HG03135 (cell line): ENCODE measurements around the gene TMEM132E.

Source experiments
- ATAC-seq: cut with Tn5 transposase; IDR thresholded peaks from one replicate; pipeline ENCODE4 v1.9.1; 2021; ENCODE audit warnings: mild to moderate bottlenecking, moderate library complexity; ENCODE audit not compliant: unreplicated experiment

The TMEM132E gene

DNA sequence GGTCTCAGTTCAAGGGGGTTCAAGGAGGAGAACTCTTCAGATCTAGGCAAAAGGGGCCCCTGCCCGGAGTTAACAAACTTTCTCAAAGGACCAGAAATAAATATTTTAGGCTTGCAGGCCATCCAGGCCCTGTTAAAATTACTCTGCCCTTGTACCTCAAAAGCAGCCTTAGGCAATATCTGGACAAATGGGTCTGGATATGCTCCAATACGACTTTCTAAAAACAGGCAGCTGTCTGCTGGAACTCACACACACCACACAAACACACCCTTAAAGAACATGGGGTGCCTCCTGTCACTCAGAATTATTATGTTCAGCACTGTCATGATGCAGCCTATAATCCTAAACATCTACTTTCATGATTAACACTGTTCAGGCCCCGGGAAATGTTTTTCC, 75.5 kb downstream of the TMEM132E start:
- ATAC-seq = no peak

DNA sequence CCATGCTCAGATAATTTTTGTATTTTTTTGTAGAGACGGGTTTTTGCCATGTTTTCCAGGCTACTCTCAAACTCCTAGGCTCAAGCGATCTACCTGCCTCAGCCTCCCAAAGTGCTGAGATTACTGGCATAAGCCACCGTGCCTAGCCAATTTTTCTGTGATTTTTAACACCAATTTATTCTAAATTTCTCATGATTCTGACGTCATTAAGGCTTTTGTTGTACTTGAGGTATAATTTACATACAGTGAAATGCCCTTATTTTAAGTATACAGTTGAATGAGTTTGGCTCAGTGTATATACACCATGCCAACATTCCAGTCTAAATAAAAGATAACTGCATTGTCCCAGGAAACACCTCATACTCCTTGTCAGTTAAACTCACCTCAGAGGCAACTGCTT, 77.4 kb downstream of the TMEM132E start:
- no peak for ATAC-seq

- ATAC-seq = no peak
Observed at GRCh38 chr17:34658811-34659560, 79.6 kb downstream of the TMEM132E start.

- no peak for ATAC-seq
Observed at GRCh38 chr17:34663714-34664113, 84.3 kb downstream of the TMEM132E start.

DNA sequence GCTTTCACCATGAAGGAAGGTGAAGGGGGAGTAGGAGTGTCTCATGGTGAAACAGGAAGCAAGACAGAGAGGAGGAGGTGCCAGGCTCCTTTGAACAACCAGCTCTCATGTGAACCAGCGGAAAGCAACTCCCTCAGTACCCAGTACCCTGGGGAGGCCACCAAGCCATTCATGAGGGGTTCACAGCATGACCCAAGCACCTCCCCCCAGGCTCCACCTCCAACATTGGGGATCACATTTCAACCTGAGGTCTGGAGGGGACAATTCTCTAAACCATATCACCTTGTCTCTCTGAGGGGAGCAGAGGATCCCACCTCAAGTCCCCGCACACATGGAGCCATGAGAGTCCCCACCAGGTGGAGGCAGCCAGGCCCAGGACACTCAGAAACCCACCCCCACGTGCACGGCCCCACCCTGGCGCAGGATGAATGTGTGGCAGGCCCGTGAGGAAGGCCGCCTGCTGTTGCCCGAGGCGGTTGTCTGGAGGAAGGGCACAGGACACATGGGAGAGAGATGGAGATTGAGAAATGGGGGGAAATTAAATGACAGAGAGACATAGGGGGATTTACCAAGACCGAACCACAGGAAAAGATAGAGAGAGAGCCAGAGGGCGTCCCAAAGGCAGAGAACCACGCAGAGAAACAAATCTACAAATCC, 85.9 kb downstream of the TMEM132E start:
- ATAC-seq = no peak

DNA sequence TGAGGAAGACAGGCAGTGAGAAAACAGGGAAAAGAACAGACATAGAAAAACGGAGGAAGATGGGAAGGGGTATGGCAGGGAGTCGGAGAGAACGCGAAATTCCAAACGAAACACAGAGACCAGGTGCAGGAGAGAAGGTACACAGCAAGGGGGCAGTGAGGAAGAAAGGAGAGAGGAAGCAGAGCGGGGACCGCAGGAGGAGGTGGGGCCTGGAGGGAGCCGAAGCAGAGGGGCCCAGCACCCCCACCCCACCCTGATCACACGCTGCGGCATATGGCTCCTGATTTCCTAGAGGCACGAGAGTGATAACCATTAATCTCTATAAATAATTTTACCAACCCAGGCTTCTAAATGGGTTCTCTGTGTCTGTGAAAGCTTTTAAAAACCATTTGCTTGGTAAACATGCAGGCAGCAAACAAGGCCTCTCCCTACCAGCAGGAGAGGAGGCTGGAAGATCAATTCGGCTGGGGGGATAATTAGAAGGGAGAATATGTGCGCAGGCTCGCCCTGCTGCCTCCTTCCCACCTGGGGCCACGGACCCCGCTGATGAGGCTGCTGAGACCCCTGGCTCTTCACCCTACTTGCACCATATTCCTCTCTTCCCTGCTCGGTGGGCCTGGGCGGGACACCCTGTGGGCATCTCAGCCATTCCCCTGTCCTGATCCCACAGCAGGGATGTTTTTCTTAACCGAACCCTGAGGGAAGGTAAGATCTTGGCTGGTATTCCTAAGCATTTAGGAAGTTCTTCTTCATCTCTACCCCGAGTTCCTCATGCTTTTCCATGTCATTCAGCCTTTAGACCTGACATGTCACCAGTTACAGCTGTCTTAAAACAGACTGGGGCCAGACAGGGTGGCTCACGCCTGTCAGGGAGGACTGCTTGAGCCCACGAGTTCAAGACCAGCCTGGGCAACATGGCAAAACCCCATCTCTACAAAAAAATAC, 86.7 kb downstream of the TMEM132E start:
- no peak for ATAC-seq

DNA sequence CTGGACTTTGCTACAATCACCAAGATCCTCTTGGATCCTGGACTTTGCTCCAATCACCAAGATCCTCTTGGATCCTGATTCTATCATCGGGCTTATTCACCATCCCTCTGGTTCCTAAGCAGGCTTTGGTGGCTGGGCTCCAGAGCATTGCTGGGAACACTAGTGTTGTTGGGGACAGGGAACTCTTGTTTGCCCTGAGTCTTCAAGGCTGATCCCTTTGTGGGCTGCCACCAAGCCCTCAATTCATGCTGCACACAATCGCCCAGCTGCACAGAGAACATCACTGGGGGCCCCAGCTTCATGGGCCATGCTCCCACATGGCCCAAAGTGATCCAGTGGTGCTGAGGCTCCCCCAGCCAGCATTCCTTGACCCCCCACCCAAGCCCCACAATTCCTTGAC, 88.3 kb downstream of the TMEM132E start:
- ATAC-seq = no peak

GRCh38 chr17:34668206-34668605, 88.8 kb downstream of the TMEM132E start:
- no peak for ATAC-seq

DNA sequence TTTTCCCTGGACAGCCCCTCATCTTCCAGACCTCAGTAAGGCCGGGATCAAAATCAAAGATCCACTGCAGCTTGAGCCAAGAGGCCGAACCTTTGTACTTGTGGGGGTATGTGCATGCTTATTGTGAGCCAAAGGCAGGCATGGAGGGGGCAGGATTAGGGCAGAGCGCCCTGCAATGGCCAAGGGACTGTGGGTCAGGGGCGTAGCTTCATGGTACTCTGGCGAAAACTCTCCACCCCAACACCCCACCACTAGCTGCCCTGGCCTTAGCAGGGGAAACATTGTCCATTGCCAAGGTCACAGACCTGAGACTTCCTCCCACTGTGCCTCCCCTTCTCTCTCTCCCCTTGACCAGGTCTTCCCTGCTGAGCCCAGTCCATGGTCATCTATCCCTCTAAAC, 90.1 kb downstream of the TMEM132E start:
- no peak for ATAC-seq

DNA sequence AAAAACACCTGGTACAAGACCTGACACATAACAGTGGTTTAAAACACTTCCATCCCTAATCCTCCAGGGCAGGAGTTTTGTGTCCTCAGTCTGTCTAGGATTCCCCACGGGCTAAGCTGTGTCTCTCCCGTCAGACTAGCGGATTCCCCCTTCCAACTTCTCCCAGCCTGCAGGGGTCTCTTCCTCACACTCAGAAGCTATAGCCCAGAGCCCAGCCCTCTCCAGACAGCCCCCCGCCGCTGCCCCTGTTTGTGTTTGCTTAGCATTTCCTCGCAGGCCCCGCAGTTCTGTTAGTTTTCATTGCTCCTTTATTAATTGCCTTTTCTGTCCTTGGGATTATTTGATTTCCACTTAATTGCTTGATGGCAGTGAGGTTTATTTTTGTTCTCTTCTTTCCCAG, 91.2 kb downstream of the TMEM132E start:
- no peak for ATAC-seq

GRCh38 chr17:34671191-34671590, 91.8 kb downstream of the TMEM132E start:
- ATAC-seq = no peak

GRCh38 chr17:34672176-34672785, 92.9 kb downstream of the TMEM132E start:
- no peak for ATAC-seq

DNA sequence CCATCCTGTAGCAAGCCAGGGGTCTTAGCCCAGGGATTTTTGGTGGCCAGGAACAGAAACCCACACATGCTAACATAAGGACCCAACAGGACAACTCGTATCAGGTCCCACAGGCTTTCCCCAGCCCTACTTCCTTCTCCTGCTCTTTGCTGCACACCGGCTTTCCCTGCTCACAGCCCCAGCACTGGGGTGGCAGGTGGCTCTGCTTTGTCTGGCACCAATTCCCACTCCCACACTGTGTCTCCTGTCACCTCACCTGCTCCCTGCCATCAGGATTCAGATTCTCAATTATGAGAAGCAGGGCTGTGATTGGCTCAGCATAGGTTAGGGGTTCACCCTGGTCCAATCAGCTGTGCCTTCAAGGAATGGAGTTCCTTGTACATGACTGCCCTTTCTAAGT, 94.1 kb downstream of the TMEM132E start:
- no peak for ATAC-seq

GRCh38 chr17:34673995-34674890, 94.9 kb downstream of the TMEM132E start:
- ATAC-seq = no peak

DNA sequence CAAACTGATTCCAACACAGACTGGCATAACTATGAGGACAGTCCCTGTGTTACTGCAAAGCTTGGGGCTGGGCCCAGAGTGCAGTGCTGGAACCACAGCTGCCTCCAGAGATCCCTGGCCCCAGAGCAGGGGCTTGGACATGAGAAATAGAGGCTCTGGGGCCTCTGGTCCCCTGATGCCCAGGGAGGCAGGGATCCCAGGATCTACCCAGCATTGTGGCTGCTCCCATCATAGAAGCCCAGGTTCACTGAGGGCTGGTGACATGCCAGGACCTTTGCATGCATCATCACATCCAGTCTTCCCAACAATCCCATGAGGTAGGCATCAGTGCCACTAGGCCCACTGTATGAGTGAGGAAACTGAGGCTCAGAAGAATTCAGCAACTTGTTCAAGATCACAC, 95.8 kb downstream of the TMEM132E start:
- ATAC-seq = no peak

GRCh38 chr17:34675605-34676004, 96.2 kb downstream of the TMEM132E start:
- no peak for ATAC-seq

GRCh38 chr17:34680151-34680550, 100.8 kb downstream of the TMEM132E start:
- no peak for ATAC-seq

DNA sequence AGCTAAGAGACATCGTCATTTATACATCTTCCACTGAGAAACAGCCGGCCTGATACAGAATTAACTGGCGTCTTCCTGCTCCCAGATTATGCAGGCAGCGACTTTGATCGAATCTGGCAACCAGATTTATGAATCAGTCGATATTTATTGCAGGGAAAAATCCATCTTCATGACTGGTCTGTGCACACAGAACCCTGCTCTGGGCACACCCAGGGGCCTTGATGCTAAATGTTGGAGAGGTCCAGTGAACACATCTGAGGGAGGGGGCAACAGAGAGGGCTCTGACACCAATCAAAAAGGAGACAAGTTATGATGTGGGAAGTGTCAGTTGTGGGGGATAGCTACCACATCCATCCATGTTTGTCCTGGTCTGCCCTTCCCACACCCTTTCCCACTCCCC, 102.9 kb downstream of the TMEM132E start:
- ATAC-seq = no peak

DNA sequence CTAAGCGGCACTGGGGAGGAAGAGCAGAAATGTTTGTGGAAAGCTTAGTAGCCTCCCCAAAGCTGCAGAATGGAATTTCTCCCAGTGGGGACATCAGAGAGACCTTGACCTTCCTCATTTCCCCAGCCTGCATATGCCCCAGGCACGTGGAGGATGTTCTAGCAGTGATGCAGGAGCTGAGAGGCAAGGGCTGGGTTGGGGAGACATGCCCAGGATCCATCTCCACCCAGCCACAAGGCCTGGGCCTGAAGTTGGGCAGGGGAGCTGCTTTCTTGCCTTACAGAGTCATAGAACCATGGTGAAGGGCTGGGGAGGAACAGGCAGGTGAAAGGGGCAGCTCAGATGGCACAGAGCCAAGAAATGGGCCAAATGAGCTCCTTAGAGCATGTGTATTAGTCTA, 104.0 kb downstream of the TMEM132E start:
- no peak for ATAC-seq
